PC-9 (cell line): ENCODE data around the gene RRAGC.

Experiments used
- CTCF ChIP-seq: fragments of 200-600 bp; sonication (generic); conservative IDR thresholded peaks from 2 replicates; pipeline ENCODE4 v1.6.1; 2017; ENCODE audit warnings: mixed run types, antibody characterized with exemption, mild to moderate bottlenecking, moderate library complexity
- EZH2 ChIP-seq: fragments of 200-600 bp; sonication (generic); IDR thresholded peaks from 2 replicates; pipeline ENCODE4 v1.8.0; 2017; ENCODE audit warnings: antibody characterized with exemption, low read depth

DNA sequence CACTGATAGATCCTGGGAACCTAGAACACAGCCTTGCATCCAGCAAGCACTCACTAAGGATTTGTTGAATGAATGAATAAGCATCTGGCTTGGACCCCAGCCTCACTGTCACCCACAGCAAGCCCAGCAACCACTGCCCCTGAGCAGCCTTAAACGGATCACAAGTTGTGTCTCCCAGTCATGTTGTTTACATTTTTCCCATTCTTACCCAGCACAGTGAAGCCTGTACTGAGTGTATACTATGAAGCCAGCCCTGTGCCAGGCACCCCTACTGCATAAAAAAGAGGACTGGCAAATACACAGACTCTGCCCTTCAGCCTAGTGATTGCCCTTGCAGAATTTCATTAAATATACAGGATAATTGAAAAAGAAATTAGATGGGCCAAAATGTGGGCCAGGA is 30.2 kb downstream of the RRAGC start:
- TF ChIP-seq CTCF (no peak), EZH2 (no peak)
